MCF 10A (cell line): ENCODE results near the gene SGTA. TPM values are rescaled to one million over a fixed set of nuclear protein-coding genes. Genes with fewer than 3 reads are reported as not detected.
A peak's percentile ranks its signal among the peaks of the same experiment; 100 is the strongest.
"Not testable (repeated sequence)": the region's sequence is repeated elsewhere in the genome, so short reads cannot be mapped to it uniquely, and the experiment has no call there.

ENCODE experiments used
- BruUV-seq: library from RNA; stranded (reverse); fragments of 400-500 nt; replicated peaks from 2 replicates; lab custom pipeline; 2021; lab: Mats Ljungman, UMichigan
- CTCF ChIA-PET: fragments of 300-600 bp; sonication (Branson Sonifier 250); formaldehyde crosslinking; extraction: SDS; loops from one replicate; lab custom pipeline; 2021; ENCODE audit warnings: antibody characterized with exemption, inconsistent platforms; lab: Yijun Ruan, JAX
- POLR2A ChIA-PET: fragments of 300-600, 350-650 bp; sonication (Branson Sonifier 250); formaldehyde crosslinking; extraction: SDS; loops from one replicate; lab custom pipeline; 2020; ENCODE audit warnings: antibody characterized with exemption, inconsistent platforms; lab: Yijun Ruan, JAX
- DNase-seq: peaks from one replicate; pipeline ENCODE4 v3.0.0-alpha.2; 2018; ENCODE audit not compliant: unreplicated experiment
- H3K27ac Mint-ChIP-seq: one replicate; pipeline ENCODE4 v1.8.0; 2022; ENCODE audit warnings: mild to moderate bottlenecking, low read depth, mixed read lengths; ENCODE audit not compliant: unreplicated experiment
- H3K27me3 Mint-ChIP-seq: one replicate; pipeline ENCODE4 v1.8.0; 2022; ENCODE audit warnings: mixed read lengths; ENCODE audit not compliant: insufficient read depth, unreplicated experiment
- H3K36me3 Mint-ChIP-seq: one replicate; pipeline ENCODE4 v1.8.0; 2022; ENCODE audit warnings: mild to moderate bottlenecking, moderate library complexity, mixed read lengths; ENCODE audit not compliant: insufficient read depth, unreplicated experiment
- H3K4me1 Mint-ChIP-seq: one replicate; pipeline ENCODE4 v1.8.0; 2022; ENCODE audit warnings: mixed read lengths; ENCODE audit not compliant: insufficient read depth, unreplicated experiment
- H3K4me3 Mint-ChIP-seq: one replicate; pipeline ENCODE4 v1.8.0; 2022; ENCODE audit warnings: mild to moderate bottlenecking, moderate library complexity, mixed read lengths; ENCODE audit not compliant: unreplicated experiment
- H3K9me3 Mint-ChIP-seq: one replicate; pipeline ENCODE4 v1.8.0; 2022; ENCODE audit warnings: mixed read lengths; ENCODE audit not compliant: unreplicated experiment
- CTCF ChIP-seq: fragments of 200-600 bp; IDR thresholded peaks from one replicate; pipeline ENCODE4 v1.8.0; 2022; ENCODE audit warnings: antibody characterized with exemption, mild to moderate bottlenecking; ENCODE audit not compliant: unreplicated experiment
- intact Hi-C: fragments of 100-400 bp; cut with micrococcal nuclease; formaldehyde crosslinking; loops from 2 replicates; pipeline ENCODE4 v1.14.1; 2022
- total RNA-seq: library from RNA; stranded (reverse); gene quantifications from 2 replicates; pipeline ENCODE4 v1.2.3, GENCODE V29; 2022

Gene SGTA
- total RNA-seq, 1 experiment from 2014 or later, result 66.6 TPM

- no TSS peak for BruUV-seq
- CTCF ChIA-PET, result interaction anchor here (0.5 to 1.6 kb wide), 11 partner anchors 12 to 1003 kb away, joined by 3 to 7 read pairs (median 4); no protein-coding TSS in a partner anchor
- DNase-seq, result peak; percentile 94
- POLR2A ChIA-PET, result interaction anchor here (0.6 to 2.1 kb wide), 6 partner anchors 14 to 131 kb away, joined by 3 to 11 read pairs (median 3); partner anchors contain the start of gene ZNF555
- peaks cover 6% of the 10 kb centered on the region for H3K36me3 Mint-ChIP-seq
- peaks cover 4% of the 10 kb centered on the region for H3K4me1 Mint-ChIP-seq
- no peaks in the 10 kb centered on the region for H3K27me3 Mint-ChIP-seq
- intact Hi-C loops, result no loop called here
- H3K27ac Mint-ChIP-seq, result peak within 1 kb of the TSS; percentile 75
- H3K4me3 Mint-ChIP-seq, result peak within 1 kb of the TSS; percentile 79
- peak; percentile 92 for TF ChIP-seq CTCF
- no peaks in the 10 kb centered on the region for H3K9me3 Mint-ChIP-seq
These were observed 36.6 kb upstream of the SGTA start, which contains the start of gene ZNF554 for GRCh38 chr19:2819540-2820111. Gene ZNF554, plus strand, starts transcription at chr19:2819868. Its CDS starts 204 bp downstream, at chr19:2820072.

GRCh38 chr19:2817237-2817829 is 34.3 kb upstream of the SGTA start:
- H3K4me3 Mint-ChIP-seq, H3K36me3 Mint-ChIP-seq, CTCF ChIA-PET, intact Hi-C loops, H3K27ac Mint-ChIP-seq, H3K27me3 Mint-ChIP-seq, POLR2A ChIA-PET, BruUV-seq, H3K4me1 Mint-ChIP-seq, H3K9me3 Mint-ChIP-seq: not testable (repeated sequence)
- peak; percentile 22 for DNase-seq

GRCh38 chr19:2816641-2817040 is 33.6 kb upstream of the SGTA start:
- ChIA-PET CTCF (interaction anchor here (0.7 kb wide), 1 partner anchor 114 kb away, joined by 3 read pairs; no protein-coding TSS in a partner anchor), POLR2A (no interaction called here)
- Mint-ChIP-seq H3K9me3 (no peaks in the 10 kb centered on the region), H3K27ac (no peak overlapping the region), H3K4me3 (no peak overlapping the region), H3K27me3 (no peaks in the 10 kb centered on the region), H3K4me1 (peaks cover 4% of the 10 kb centered on the region), H3K36me3 (peaks cover 6% of the 10 kb centered on the region)
- TF ChIP-seq CTCF, result no peak
- BruUV-seq, result no TSS peak
- intact Hi-C loops, result no loop called here
- no peak for DNase-seq

- ChIA-PET POLR2A (no interaction called here), CTCF (interaction anchor here (0.7 kb wide), 1 partner anchor 114 kb away, joined by 3 read pairs; no protein-coding TSS in a partner anchor)
- no peaks in the 10 kb centered on the region for H3K27me3 Mint-ChIP-seq
- no peak overlapping the region for H3K4me3 Mint-ChIP-seq
- peaks cover 11% of the 10 kb centered on the region for H3K36me3 Mint-ChIP-seq
- no TSS peak for BruUV-seq
- peaks cover 4% of the 10 kb centered on the region for H3K4me1 Mint-ChIP-seq
- no peaks in the 10 kb centered on the region for H3K9me3 Mint-ChIP-seq
- no peak for DNase-seq
- no peak overlapping the region for H3K27ac Mint-ChIP-seq
- no peak for TF ChIP-seq CTCF
- intact Hi-C loops, result no loop called here
These were observed 32.9 kb upstream of the SGTA start for GRCh38 chr19:2815923-2816322.
